Measurements from ENCODE around the gene SLC35C1. TPM values are rescaled to one million over a fixed set of nuclear protein-coding genes. Genes with fewer than 3 reads are reported as not detected.

SLC35C1 gene
- polyA plus RNA-seq, 1 experiment, result 14.6 TPM

GRCh38 chr11:45852018-45852711 lies 47.2 kb downstream of the SLC35C1 start:
- no peak for TF ChIP-seq CTCF (IDR thresholded peaks at IDR 0.05; ENCODE audit: insufficient read depth, low read depth, low read length)
- DNase-seq (ENCODE audit: low read depth), result no peak
- no peaks in the 10 kb centered on the region for H3K27me3 ChIP-seq (ENCODE audit: control insufficient read depth, insufficient read depth, low read length)
- no peak overlapping the region for H3K4me3 ChIP-seq (ENCODE audit: low read depth, low read length)
- ChIA-PET CTCF (interaction anchor here (1.4 kb wide), 1 partner anchor 21 kb away, joined by 4 read pairs; no protein-coding TSS in a partner anchor), POLR2A (no interaction called here)
- no peaks in the 10 kb centered on the region for H3K36me3 ChIP-seq (ENCODE audit: control insufficient read depth, insufficient read depth, low read length)

DNA sequence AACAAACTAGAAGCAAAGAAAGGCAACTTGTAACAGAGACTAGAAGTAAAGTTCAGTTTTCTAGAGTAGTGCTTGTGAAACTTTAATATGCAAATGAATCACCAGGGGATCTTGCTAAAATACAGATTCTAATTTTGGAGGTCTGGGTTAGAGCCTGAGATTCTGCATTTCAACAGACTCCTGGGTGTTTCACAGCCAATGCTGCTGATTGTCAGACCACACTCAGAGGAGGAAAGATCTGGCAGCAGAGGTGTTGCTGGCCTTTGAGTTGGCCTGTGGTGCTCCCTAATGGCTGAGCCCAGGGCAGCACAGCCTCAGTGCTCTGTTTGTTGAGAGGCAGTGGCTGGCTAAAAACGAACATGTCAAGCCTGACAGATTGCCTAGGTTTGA lies 47.8 kb downstream of the SLC35C1 start:
- H3K36me3 ChIP-seq (ENCODE audit: control insufficient read depth, insufficient read depth, low read length), result no peaks in the 10 kb centered on the region
- H3K4me3 ChIP-seq (ENCODE audit: low read depth, low read length), result no peak overlapping the region
- no peak for TF ChIP-seq CTCF (IDR thresholded peaks at IDR 0.05; ENCODE audit: insufficient read depth, low read depth, low read length)
- CTCF ChIA-PET, result no interaction called here
- DNase-seq (ENCODE audit: low read depth), result no peak
- H3K27me3 ChIP-seq (ENCODE audit: control insufficient read depth, insufficient read depth, low read length), result no peaks in the 10 kb centered on the region
- POLR2A ChIA-PET, result no interaction called here

DNA sequence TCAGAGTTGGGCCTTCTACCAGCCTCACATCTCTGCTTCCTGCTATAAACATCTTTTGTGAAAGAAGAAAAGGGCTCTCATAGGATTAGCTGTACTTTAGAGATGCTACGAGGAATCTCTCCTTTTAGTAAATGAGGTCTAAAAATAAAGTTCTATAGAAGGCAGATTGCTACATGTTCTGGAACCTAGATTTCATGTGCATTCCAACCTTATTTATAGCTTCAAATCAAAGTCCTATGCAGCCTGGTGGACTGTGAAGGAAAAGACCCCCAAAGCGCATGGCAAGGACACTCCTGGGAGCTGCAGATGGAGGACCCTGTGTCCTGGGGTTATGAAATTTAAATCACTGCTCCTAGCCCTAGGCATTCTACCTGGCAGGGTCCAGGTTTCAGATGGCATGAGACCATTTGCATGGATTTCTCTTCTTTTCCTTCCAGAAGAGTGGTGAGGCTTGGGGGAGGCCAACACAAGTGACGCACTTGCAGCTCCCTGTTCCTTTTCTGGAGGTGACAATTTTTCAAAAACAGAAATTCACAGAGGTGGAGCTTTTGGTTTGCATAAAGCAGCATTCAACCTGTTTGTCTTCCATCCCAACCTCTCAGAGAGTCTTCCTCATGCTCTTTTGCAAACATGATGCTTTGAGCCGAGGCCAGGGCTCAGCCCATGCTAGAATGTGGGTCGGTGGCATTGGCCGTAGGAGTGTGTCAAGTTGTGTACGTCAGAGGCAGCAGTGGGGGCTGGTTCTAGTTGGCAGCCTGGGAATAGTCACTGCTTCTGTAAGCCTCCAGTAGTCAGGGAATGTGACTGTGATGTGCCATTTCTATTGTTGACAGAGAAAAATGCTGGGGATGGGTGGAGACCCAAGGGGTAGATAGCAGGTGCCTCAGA lies 48.6 kb downstream of the SLC35C1 start:
- ChIA-PET POLR2A (no interaction called here), CTCF (interaction anchor here (0.7 kb wide), 1 partner anchor 21 kb away, joined by 3 read pairs; no protein-coding TSS in a partner anchor)
- Histone ChIP-seq H3K4me3 (ENCODE audit: low read depth, low read length) (no peak overlapping the region), H3K36me3 (ENCODE audit: control insufficient read depth, insufficient read depth, low read length) (no peaks in the 10 kb centered on the region), H3K27me3 (ENCODE audit: control insufficient read depth, insufficient read depth, low read length) (no peaks in the 10 kb centered on the region)
- no peak for TF ChIP-seq CTCF (IDR thresholded peaks at IDR 0.05; ENCODE audit: insufficient read depth, low read depth, low read length)
- DNase-seq (ENCODE audit: low read depth), result no peak

DNA sequence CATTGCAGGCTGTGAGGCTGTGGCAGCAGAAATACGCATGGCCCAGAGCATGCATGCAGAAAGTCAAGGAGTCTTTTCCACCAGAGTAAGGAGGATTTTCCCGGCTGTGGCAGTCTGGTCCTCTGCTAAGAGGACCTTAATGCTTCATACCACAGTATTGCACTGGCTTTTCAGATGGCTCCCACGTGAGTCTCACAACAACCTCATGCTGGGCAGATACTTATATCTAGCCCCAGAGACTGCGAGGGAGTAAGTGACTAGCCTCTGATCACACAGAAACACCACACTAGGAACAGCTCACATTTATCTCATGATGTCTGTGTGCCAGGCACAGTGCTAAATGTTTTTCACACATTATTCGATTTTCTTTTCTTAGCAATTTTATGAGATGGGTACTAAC lies 50.4 kb downstream of the SLC35C1 start:
- ChIA-PET POLR2A (no interaction called here), CTCF (interaction anchor here (1.1 to 10.6 kb wide), 3 partner anchors 13 to 111 kb away, joined by 3 to 88 read pairs (median 8); no protein-coding TSS in a partner anchor)
- TF ChIP-seq CTCF (IDR thresholded peaks at IDR 0.05; ENCODE audit: insufficient read depth, low read depth, low read length), result no peak
- no peak overlapping the region for H3K4me3 ChIP-seq (ENCODE audit: low read depth, low read length)
- no peak for DNase-seq (ENCODE audit: low read depth)
- no peaks in the 10 kb centered on the region for H3K36me3 ChIP-seq (ENCODE audit: control insufficient read depth, insufficient read depth, low read length)
- H3K27me3 ChIP-seq (ENCODE audit: control insufficient read depth, insufficient read depth, low read length), result no peaks in the 10 kb centered on the region

DNA sequence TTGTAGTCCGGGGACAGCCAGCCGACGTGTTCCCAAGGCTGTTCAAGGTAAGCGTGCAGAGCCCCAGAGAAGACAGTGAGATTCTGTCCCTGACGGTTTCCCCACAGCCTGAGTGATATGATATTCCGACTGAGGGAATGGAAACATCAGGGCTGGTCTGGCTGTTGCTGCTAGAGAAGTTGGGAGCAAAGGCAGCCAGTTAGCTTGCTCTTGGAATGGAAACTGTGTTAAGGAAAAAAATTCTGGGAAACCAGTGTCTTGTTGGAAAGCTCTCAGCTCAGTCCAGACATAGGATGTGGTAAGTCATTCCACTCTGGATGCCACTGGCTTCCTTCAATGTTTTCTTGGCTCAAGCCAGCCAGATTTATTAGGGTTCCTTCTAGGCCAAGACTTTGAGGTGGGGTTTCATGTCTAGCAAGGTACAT lies 51.1 kb downstream of the SLC35C1 start:
- ChIA-PET CTCF (interaction anchor here (1.8 to 10.6 kb wide), 3 partner anchors 9 to 15 kb away, joined by 4 to 88 read pairs (median 8); partner anchors contain the start of gene CRY2), POLR2A (no interaction called here)
- Histone ChIP-seq H3K36me3 (ENCODE audit: control insufficient read depth, insufficient read depth, low read length) (peaks cover 3% of the 10 kb centered on the region; the same call in 1 of the 2 replicates), H3K27me3 (ENCODE audit: control insufficient read depth, insufficient read depth, low read length) (no peaks in the 10 kb centered on the region), H3K4me3 (ENCODE audit: low read depth, low read length) (no peak overlapping the region)
- no peak for TF ChIP-seq CTCF (IDR thresholded peaks at IDR 0.05; ENCODE audit: insufficient read depth, low read depth, low read length)
- peak; percentile 67 for DNase-seq (ENCODE audit: low read depth)
